A549 (cell line): ENCODE measurements around the gene RGS6. TPM values are rescaled to one million over a fixed set of nuclear protein-coding genes. Genes with fewer than 3 reads are reported as not detected.

Source experiments
- ATAC-seq, 2 experiments: fragments of 200-7000 bp in 1 of 2; fragments of >200 bp in 1 of 2; cut with Nextera tagmentation in 1 of 2; cut with Tn5 transposase in 1 of 2; 3 replicates each; pipeline versions ENCODE4 v1.8.0 to v1.9.1; 2018 to 2020; ENCODE audit warnings: mild to moderate bottlenecking in 1 of 2, moderate library complexity in 1 of 2
- CTCF ChIA-PET: fragments of 300-600 bp; sonication (Branson Sonifier 250); formaldehyde crosslinking; extraction: SDS; loops from one replicate; lab custom pipeline; 2021; ENCODE audit warnings: antibody characterized with exemption, inconsistent platforms; lab: Yijun Ruan, JAX
- POLR2A ChIA-PET: fragments of 350-600 bp; formaldehyde crosslinking; extraction: SDS; loops from one replicate; lab custom pipeline; 2021; ENCODE audit warnings: antibody characterized with exemption, inconsistent platforms; lab: Yijun Ruan, JAX
- DNase-seq, 2 experiments: peaks; one replicate each; pipeline versions ENCODE4 v3.0.0 to v3.0.0-alpha.2; 2011 to 2016; ENCODE audit warnings: low read depth in 1 of 2, low spot score in 1 of 2
- FAIRE-seq: peaks from 2 replicates; lab custom pipeline; 2011; peaks lifted over from hg19 to GRCh38; lab: Jason Lieb, UNC
- H3K27ac ChIP-seq, 2 experiments: fragments of >200 bp; sonication (Bioruptor Twin); formaldehyde crosslinking; 3 replicates each; pipeline ENCODE4 v1.5.1; 2016 to 2017
- H3K4me1 ChIP-seq: fragments of >200 bp; sonication (Bioruptor Twin); formaldehyde crosslinking; 3 replicates; pipeline ENCODE4 v1.6.1; 2016
- H3K4me2 ChIP-seq: fragments of >200 bp; sonication (Bioruptor Twin); formaldehyde crosslinking; 3 replicates; pipeline ENCODE4 v1.6.1; 2016
- H3K4me3 ChIP-seq: fragments of >200 bp; sonication (Bioruptor Twin); formaldehyde crosslinking; 3 replicates; pipeline ENCODE4 v1.5.1; 2016
- H3K9me3 ChIP-seq: fragments of >200 bp; sonication (Bioruptor Twin); formaldehyde crosslinking; 3 replicates; pipeline ENCODE4 v1.6.1; 2016
- CBX2 ChIP-seq: fragments of 200-600 bp; sonication (generic); IDR thresholded peaks from 2 replicates; pipeline ENCODE4 v1.6.1; 2016; ENCODE audit warnings: low read depth, mild to moderate bottlenecking, borderline replicate concordance
- EHF ChIP-seq: fragments of 250-450 bp; sonication (Bioruptor Pico); IDR thresholded peaks from 2 replicates; pipeline ENCODE4 v1.5.0; 2020; ENCODE audit warnings: mild to moderate bottlenecking
- FOXS1 ChIP-seq: fragments of 250-450 bp; sonication (Bioruptor Pico); IDR thresholded peaks from 2 replicates; pipeline ENCODE4 v1.5.0; 2020; ENCODE audit warnings: mild to moderate bottlenecking, moderate library complexity
- GATA3 ChIP-seq: IDR thresholded peaks from 2 replicates; pipeline ENCODE4 v1.6.1; 2012; ENCODE audit warnings: borderline replicate concordance
- HDAC2 ChIP-seq: fragments of 200-600 bp; sonication (generic); IDR thresholded peaks from 2 replicates; pipeline ENCODE4 v1.6.1; 2016
- HOXA7 ChIP-seq: fragments of 250-450 bp; sonication (Bioruptor Pico); IDR thresholded peaks from 2 replicates; pipeline ENCODE4 v1.5.0; 2020; ENCODE audit warnings: mild to moderate bottlenecking, moderate library complexity
- HOXB13 ChIP-seq: fragments of 250-450 bp; sonication (Bioruptor Pico); IDR thresholded peaks from 2 replicates; pipeline ENCODE4 v1.5.0; 2020; ENCODE audit warnings: low read depth, mild to moderate bottlenecking, moderate library complexity
- HOXB5 ChIP-seq: fragments of 250-450 bp; sonication (Bioruptor Pico); IDR thresholded peaks from 2 replicates; pipeline ENCODE4 v1.5.0; 2020; ENCODE audit warnings: mild to moderate bottlenecking, moderate library complexity
- JUNB ChIP-seq: fragments of >200 bp; sonication (Bioruptor Twin); formaldehyde crosslinking; IDR thresholded peaks from 2 replicates; pipeline ENCODE4 v1.6.1; 2016
- MAZ ChIP-seq: fragments of 150-350 bp; IDR thresholded peaks from 2 replicates; pipeline ENCODE4 v1.6.1; 2014; ENCODE audit warnings: antibody characterized with exemption, low read depth, low read length, borderline replicate concordance
- MYC ChIP-seq: IDR thresholded peaks from 2 replicates; pipeline ENCODE4 v1.6.1; 2012; ENCODE audit warnings: mild to moderate bottlenecking, inconsistent platforms, low read length, improper control_type of control experiment, borderline replicate concordance
- NFE2L2 ChIP-seq: fragments of 150-350 bp; conservative IDR thresholded peaks from 2 replicates; pipeline ENCODE4 v1.6.1; 2014; ENCODE audit warnings: low read length
- NR3C1 ChIP-seq: fragments of >200 bp; sonication (Bioruptor Twin); formaldehyde crosslinking; IDR thresholded peaks from 3 replicates; pipeline ENCODE4 v1.6.1; 2017
- PHF8 ChIP-seq: fragments of 200-600 bp; sonication (generic); IDR thresholded peaks from 2 replicates; pipeline ENCODE4 v1.6.1; 2016; ENCODE audit warnings: low read depth, mild to moderate bottlenecking, antibody characterized with exemption, moderate library complexity, borderline replicate concordance
- RFX5 ChIP-seq: fragments of 450-650 bp; IDR thresholded peaks from 2 replicates; pipeline ENCODE4 v1.7.1; 2014; ENCODE audit warnings: antibody characterized with exemption, mild to moderate bottlenecking, moderate library complexity
- RNF2 ChIP-seq: fragments of 200-600 bp; sonication (generic); IDR thresholded peaks from 2 replicates; pipeline ENCODE4 v1.6.1; 2016; ENCODE audit warnings: low read depth, mild to moderate bottlenecking, antibody characterized with exemption, moderate library complexity, borderline replicate concordance
- ZFP36 ChIP-seq: fragments of 450-650 bp; IDR thresholded peaks from 2 replicates; pipeline ENCODE4 v1.6.1; 2014; ENCODE audit warnings: borderline replicate concordance; ENCODE audit not compliant: partially characterized antibody
- ZSCAN20 ChIP-seq: fragments of 250-450 bp; sonication (Bioruptor Pico); IDR thresholded peaks from 2 replicates; pipeline ENCODE4 v1.8.0; 2022; ENCODE audit warnings: mild to moderate bottlenecking, moderate library complexity
- WGBS: methylation state at CpG from one replicate; pipeline ENCODE4 v1.1.6; 2017; ENCODE audit errors: missing lambda C conversion rate; 5-methylcytosine and 5-hydroxymethylcytosine counted together
- polyA plus RNA-seq, 4 experiments: library from polyadenylated mRNA; depleted of rRNA in 3 of 4; stranded (reverse); fragments of >200 nt; fragmentation: RNase III in 1 of 4; extraction: RNeasy Plus Mini Kit Qiagen cat#74134 plus additional on column Dnase treatment in 1 of 4; gene quantifications; 2 replicates in 3 of 4; 3 replicates in 1 of 4; pipeline ENCODE4 v1.2.3, GENCODE V29; 2011 to 2017
- TF ChIP-seq, protein P1 (sequence below): fragments of >200 bp; sonication (Bioruptor Twin); formaldehyde crosslinking; IDR thresholded peaks from 3 replicates; pipeline ENCODE4 v1.5.1; 2016
- TF ChIP-seq, protein P2 (sequence below): IDR thresholded peaks from 2 replicates; pipeline ENCODE4 v1.6.1; 2012
- TF ChIP-seq, protein P3 (sequence below): fragments of 200-600 bp; sonication (generic); IDR thresholded peaks from 2 replicates; pipeline ENCODE4 v1.6.1; 2016; ENCODE audit warnings: antibody characterized with exemption, mild to moderate bottlenecking, moderate library complexity
- TF ChIP-seq, protein P4 (sequence below): IDR thresholded peaks from 2 replicates; pipeline ENCODE4 v1.6.1; 2012
- TF ChIP-seq, protein P5 (sequence below): fragments of 250-450 bp; sonication (Bioruptor Pico); IDR thresholded peaks from 2 replicates; pipeline ENCODE4 v1.5.0; 2021; ENCODE audit warnings: mild to moderate bottlenecking, moderate library complexity, borderline replicate concordance
- TF ChIP-seq, protein P6 (sequence below): fragments of 150-350 bp; IDR thresholded peaks from 2 replicates; pipeline ENCODE4 v1.6.1; 2014; ENCODE audit warnings: low read depth, mild to moderate bottlenecking, low read length

The RGS6 gene
- polyA plus RNA-seq, 2 of the 4 experiments (the other 2 are of a cell fraction) = not detected

DNA sequence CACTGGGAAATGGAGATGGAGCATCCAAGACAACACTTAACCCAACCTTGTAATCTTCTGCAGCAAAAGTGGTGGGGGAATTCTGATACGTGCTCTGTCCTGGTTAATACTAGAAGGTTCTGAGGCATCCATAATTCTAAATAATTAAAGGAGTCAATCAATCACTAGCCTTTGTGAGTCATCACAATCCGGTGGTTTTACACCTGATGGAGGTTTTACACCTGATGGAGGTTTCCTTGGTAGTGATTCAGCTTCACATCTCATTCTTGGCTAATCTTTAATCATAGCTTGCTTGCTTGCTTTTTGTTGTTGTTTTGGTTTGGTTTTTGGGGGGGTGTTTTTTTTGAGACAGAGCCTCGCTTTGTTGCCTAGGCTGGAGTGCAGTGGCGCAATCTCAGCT, 618.3 kb downstream of the RGS6 start (continued):
- TF ChIP-seq, protein P1, sequence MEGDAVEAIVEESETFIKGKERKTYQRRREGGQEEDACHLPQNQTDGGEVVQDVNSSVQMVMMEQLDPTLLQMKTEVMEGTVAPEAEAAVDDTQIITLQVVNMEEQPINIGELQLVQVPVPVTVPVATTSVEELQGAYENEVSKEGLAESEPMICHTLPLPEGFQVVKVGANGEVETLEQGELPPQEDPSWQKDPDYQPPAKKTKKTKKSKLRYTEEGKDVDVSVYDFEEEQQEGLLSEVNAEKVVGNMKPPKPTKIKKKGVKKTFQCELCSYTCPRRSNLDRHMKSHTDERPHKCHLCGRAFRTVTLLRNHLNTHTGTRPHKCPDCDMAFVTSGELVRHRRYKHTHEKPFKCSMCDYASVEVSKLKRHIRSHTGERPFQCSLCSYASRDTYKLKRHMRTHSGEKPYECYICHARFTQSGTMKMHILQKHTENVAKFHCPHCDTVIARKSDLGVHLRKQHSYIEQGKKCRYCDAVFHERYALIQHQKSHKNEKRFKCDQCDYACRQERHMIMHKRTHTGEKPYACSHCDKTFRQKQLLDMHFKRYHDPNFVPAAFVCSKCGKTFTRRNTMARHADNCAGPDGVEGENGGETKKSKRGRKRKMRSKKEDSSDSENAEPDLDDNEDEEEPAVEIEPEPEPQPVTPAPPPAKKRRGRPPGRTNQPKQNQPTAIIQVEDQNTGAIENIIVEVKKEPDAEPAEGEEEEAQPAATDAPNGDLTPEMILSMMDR = no peak
- TF ChIP-seq HOXB5 (CRISPR knock-in tag) (no peak), ZFP36 (no peak), HOXB13 (no peak)
- TF ChIP-seq, all 56 proteins: peak for 0

DNA sequence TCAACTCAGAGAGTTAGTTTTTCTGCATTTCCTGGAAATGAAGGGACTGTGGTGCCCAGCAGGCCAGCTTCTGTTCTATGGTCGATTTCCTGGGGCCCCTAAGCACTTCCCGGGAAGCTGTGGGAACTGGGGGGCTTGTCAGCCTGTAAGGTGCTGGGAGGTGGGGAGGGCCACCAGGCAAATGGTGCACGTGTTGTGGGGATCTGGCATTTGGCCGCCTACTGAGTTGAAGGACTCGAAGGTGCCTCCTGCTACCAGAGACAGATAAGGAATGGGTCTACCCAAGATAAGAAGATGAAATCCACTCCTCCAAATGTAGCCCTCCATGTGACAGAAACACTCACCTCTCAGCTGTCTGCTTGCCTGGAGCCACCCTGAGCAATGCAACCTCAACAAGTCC, 620.0 kb downstream of the RGS6 start:
- CTCF ChIA-PET = interaction anchor here (0.8 to 1.5 kb wide), 5 partner anchors 9 to 38 kb away, joined by 3 to 7 read pairs (median 5); no protein-coding TSS in a partner anchor
- Histone ChIP-seq H3K9me3 (no peaks in the 10 kb centered on the region), H3K4me1 (no peaks in the 10 kb centered on the region), H3K27ac (no peak overlapping the region), H3K4me3 (no peak overlapping the region), H3K4me2 (no peak overlapping the region)
- TF ChIP-seq CBX2 = no peak
- no peak for TF ChIP-seq JUNB
- no peak for TF ChIP-seq RNF2
- TF ChIP-seq NFE2L2 = no peak
- TF ChIP-seq RFX5 = no peak
- TF ChIP-seq, protein P2, sequence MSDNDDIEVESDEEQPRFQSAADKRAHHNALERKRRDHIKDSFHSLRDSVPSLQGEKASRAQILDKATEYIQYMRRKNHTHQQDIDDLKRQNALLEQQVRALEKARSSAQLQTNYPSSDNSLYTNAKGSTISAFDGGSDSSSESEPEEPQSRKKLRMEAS = no peak
- no peak for TF ChIP-seq MYC
- no peak for TF ChIP-seq FOXS1 (CRISPR knock-in tag)
- TF ChIP-seq, protein P3, sequence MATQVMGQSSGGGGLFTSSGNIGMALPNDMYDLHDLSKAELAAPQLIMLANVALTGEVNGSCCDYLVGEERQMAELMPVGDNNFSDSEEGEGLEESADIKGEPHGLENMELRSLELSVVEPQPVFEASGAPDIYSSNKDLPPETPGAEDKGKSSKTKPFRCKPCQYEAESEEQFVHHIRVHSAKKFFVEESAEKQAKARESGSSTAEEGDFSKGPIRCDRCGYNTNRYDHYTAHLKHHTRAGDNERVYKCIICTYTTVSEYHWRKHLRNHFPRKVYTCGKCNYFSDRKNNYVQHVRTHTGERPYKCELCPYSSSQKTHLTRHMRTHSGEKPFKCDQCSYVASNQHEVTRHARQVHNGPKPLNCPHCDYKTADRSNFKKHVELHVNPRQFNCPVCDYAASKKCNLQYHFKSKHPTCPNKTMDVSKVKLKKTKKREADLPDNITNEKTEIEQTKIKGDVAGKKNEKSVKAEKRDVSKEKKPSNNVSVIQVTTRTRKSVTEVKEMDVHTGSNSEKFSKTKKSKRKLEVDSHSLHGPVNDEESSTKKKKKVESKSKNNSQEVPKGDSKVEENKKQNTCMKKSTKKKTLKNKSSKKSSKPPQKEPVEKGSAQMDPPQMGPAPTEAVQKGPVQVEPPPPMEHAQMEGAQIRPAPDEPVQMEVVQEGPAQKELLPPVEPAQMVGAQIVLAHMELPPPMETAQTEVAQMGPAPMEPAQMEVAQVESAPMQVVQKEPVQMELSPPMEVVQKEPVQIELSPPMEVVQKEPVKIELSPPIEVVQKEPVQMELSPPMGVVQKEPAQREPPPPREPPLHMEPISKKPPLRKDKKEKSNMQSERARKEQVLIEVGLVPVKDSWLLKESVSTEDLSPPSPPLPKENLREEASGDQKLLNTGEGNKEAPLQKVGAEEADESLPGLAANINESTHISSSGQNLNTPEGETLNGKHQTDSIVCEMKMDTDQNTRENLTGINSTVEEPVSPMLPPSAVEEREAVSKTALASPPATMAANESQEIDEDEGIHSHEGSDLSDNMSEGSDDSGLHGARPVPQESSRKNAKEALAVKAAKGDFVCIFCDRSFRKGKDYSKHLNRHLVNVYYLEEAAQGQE = no peak
- TF ChIP-seq MAZ = no peak
- no peak for TF ChIP-seq HDAC2
- no peak for TF ChIP-seq GATA3
- no peak for TF ChIP-seq HOXB13
- TF ChIP-seq, protein P4, sequence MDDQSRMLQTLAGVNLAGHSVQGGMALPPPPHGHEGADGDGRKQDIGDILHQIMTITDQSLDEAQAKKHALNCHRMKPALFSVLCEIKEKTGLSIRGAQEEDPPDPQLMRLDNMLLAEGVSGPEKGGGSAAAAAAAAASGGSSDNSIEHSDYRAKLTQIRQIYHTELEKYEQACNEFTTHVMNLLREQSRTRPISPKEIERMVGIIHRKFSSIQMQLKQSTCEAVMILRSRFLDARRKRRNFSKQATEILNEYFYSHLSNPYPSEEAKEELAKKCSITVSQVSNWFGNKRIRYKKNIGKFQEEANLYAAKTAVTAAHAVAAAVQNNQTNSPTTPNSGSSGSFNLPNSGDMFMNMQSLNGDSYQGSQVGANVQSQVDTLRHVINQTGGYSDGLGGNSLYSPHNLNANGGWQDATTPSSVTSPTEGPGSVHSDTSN = no peak
- ATAC-seq (no peak), FAIRE-seq (no peak), DNase-seq (no peak)
- POLR2A ChIA-PET = no interaction called here
- WGBS = 28% methylated on average over 5 of the region's 5 CpGs

DNA sequence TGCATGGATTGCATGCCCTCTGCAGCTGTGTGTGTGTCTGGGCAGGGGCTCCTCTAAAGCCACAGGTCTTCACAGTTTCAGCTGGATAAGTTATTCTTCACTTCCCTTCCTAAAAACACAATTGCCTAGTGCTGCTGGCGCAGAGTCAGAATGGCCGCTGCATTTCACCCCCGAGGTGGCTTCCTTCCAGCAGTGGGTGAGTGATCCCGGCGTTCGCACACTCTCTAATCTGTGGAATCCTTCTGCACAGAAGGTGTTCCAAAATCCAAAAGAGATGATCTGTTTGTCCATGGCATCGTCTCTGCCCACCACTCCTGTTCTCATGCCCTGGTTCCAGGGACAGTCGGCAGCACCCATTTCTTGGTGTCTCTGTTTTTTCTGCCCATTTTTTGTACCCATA, 620.9 kb downstream of the RGS6 start:
- DNase-seq (no peak), ATAC-seq (no peak), FAIRE-seq (no peak)
- no peak overlapping the region for H3K4me2 ChIP-seq
- H3K4me1 ChIP-seq = no peaks in the 10 kb centered on the region
- ChIA-PET POLR2A (no interaction called here), CTCF (interaction anchor here (0.7 to 2.5 kb wide), 5 partner anchors 13 to 352 kb away, joined by 3 to 8 read pairs (median 5); no protein-coding TSS in a partner anchor)
- WGBS = 32% methylated on average over 8 of the region's 8 CpGs
- no peak overlapping the region for H3K27ac ChIP-seq
- no peaks in the 10 kb centered on the region for H3K9me3 ChIP-seq
- H3K4me3 ChIP-seq = no peak overlapping the region
- no peak for TF ChIP-seq PHF8
- TF ChIP-seq HDAC2 = no peak
- TF ChIP-seq HOXA7 (CRISPR knock-in tag) = no peak
- TF ChIP-seq FOXS1 (CRISPR knock-in tag) = no peak
- TF ChIP-seq, protein P5, sequence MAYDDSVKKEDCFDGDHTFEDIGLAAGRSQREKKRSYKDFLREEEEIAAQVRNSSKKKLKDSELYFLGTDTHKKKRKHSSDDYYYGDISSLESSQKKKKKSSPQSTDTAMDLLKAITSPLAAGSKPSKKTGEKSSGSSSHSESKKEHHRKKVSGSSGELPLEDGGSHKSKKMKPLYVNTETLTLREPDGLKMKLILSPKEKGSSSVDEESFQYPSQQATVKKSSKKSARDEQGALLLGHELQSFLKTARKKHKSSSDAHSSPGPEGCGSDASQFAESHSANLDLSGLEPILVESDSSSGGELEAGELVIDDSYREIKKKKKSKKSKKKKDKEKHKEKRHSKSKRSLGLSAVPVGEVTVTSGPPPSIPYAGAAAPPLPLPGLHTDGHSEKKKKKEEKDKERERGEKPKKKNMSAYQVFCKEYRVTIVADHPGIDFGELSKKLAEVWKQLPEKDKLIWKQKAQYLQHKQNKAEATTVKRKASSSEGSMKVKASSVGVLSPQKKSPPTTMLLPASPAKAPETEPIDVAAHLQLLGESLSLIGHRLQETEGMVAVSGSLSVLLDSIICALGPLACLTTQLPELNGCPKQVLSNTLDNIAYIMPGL (CRISPR knock-in tag) = no peak
- TF ChIP-seq NR3C1 = no peak
- TF ChIP-seq, protein P6, sequence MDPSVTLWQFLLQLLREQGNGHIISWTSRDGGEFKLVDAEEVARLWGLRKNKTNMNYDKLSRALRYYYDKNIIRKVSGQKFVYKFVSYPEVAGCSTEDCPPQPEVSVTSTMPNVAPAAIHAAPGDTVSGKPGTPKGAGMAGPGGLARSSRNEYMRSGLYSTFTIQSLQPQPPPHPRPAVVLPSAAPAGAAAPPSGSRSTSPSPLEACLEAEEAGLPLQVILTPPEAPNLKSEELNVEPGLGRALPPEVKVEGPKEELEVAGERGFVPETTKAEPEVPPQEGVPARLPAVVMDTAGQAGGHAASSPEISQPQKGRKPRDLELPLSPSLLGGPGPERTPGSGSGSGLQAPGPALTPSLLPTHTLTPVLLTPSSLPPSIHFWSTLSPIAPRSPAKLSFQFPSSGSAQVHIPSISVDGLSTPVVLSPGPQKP = no peak
- TF ChIP-seq EHF = no peak
- no peak for TF ChIP-seq ZSCAN20
